Measurements from ENCODE around the gene ACIN1. TPM values are rescaled to one million over a fixed set of nuclear protein-coding genes. Genes with fewer than 3 reads are reported as not detected.
A peak's percentile ranks its signal among the peaks of the same experiment; 100 is the strongest.

Gene ACIN1
- total and polyA plus RNA-seq, 4 experiments from 2014 or later, result 1.2 to 327 (median 169) TPM

DNA sequence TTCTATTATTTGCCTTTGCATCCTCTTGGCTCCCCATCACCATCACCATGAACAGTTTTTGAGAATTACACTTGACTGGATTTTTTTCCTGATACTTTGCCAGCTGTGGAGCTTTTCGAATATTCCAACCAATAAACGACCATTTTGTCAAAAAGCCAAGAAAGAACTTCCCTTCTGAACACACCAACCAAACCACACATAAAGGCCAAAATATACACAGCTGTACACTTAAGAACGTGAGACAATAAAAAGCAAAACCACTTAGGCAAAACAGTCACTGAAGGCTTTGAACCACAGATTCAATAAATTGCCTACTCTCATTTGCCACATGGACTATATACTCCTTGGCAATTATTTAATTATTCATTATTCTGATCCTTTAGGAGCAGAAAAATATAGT lies 86.1 kb downstream of the ACIN1 start:
- Histone ChIP-seq H3K27me3 (ENCODE audit: insufficient read depth, low read length) (no peaks in the 10 kb centered on the region), H3K36me3 (ENCODE audit: insufficient read depth, low read length) (no peaks in the 10 kb centered on the region), H3K4me3 (ENCODE audit: low read length in 2 of 2) (no peak overlapping the region), H3K9me3 (ENCODE audit: control insufficient read depth in 1 of 2, low read length in 2 of 2) (no peaks in the 10 kb centered on the region), H3K4me1 (ENCODE audit: insufficient read depth, low read length) (peaks cover 37% of the 10 kb centered on the region), H3K27ac (ENCODE audit: low read depth, low read length) (no peak overlapping the region)
- ChIA-PET CTCF (ENCODE audit: partially characterized antibody) (interaction anchor here (1.0 to 4.0 kb wide), 5 partner anchors 13 to 60 kb away, joined by 3 to 47 read pairs (median 44); partner anchors contain the start of gene CDH24), POLR2A (ENCODE audit: partially characterized antibody) (interaction anchor here (3.2 to 3.5 kb wide), 4 partner anchors 15 to 87 kb away, joined by 20 to 42 read pairs (median 36); partner anchors contain the start of genes ACIN1, C14orf119 and PSMB5)
- H3K27ac Mint-ChIP-seq, result peak overlapping the region in 6 of 7 donors; percentile 26 to 92 (median 83)
- no peaks in the 10 kb centered on the region for H3K9me3 Mint-ChIP-seq
- H3K4me1 Mint-ChIP-seq, result peaks cover 17 to 57% (median 34%) of the 10 kb centered on the region in 4 donors
- no peak for DNase-seq
- H3K27me3 Mint-ChIP-seq, result no peaks in the 10 kb centered on the region
- intact Hi-C loops (cut with micrococcal nuclease), result no loop called here
- peaks cover 0 to 6% of the 10 kb centered on the region in 2 donors for H3K36me3 Mint-ChIP-seq
- H3K4me3 Mint-ChIP-seq, result peak overlapping the region in 7 of 8 donors; percentile 44 to 95 (median 70)

Other genes with a start within 250 kb of the ACIN1 start
- 10 to 100 TPM; 93.1 to 98.1 TPM for gene LRP10, start 223.4 kb downstream of the ACIN1 start, total RNA-seq
- 100 to 1,000 TPM in 1 of 2 donors, 10 to 100 TPM in 1; 92.0 to 118 TPM for gene LRP10, start 223.4 kb downstream of the ACIN1 start, polyA plus RNA-seq
- 1 to 10 TPM; 4.4 to 4.6 TPM for gene REM2, start 211.9 kb downstream of the ACIN1 start, total RNA-seq
- gene REM2, start 211.9 kb downstream of the ACIN1 start, polyA plus RNA-seq, result 1 to 10 TPM in 1 of 2 donors, under 1 TPM in 1; 0.55 to 1.5 TPM
- 100 to 1,000 TPM; 119 to 123 TPM for gene RBM23, start 176.0 kb downstream of the ACIN1 start, total RNA-seq
- gene RBM23, start 176.0 kb downstream of the ACIN1 start, polyA plus RNA-seq, result 10 to 100 TPM; 57.1 to 58.3 TPM
- 10 to 100 TPM; 25.8 to 30.5 TPM for gene PRMT5, start 165.8 kb downstream of the ACIN1 start, total RNA-seq
- 10 to 100 TPM; 50.6 to 65.1 TPM for gene PRMT5, start 165.8 kb downstream of the ACIN1 start, polyA plus RNA-seq
- 10 to 100 TPM; 32.6 to 35.7 TPM for gene HAUS4, start 138.0 kb downstream of the ACIN1 start, total RNA-seq
- gene HAUS4, start 138.0 kb downstream of the ACIN1 start, polyA plus RNA-seq, result 10 to 100 TPM; 29.1 to 31.3 TPM
- 1 to 10 TPM; 2.8 to 3.9 TPM for gene AJUBA, start 112.6 kb downstream of the ACIN1 start, total RNA-seq
- 1 to 10 TPM in 1 of 2 donors, under 1 TPM in 1; 0.30 to 1.3 TPM for gene AJUBA, start 112.6 kb downstream of the ACIN1 start, polyA plus RNA-seq
- gene C14orf93, start 85.0 kb downstream of the ACIN1 start, total RNA-seq, result 10 to 100 TPM; 13.2 to 13.3 TPM
- gene C14orf93, start 85.0 kb downstream of the ACIN1 start, polyA plus RNA-seq, result 1 to 10 TPM; 6.0 to 7.9 TPM
- gene PSMB5, start 60.2 kb downstream of the ACIN1 start, total RNA-seq, result 10 to 100 TPM; 31.4 to 33.6 TPM
- gene PSMB5, start 60.2 kb downstream of the ACIN1 start, polyA plus RNA-seq, result 10 to 100 TPM; 52.9 to 56.6 TPM
- not detected for gene PSMB11, start 52.9 kb downstream of the ACIN1 start, total RNA-seq
- gene PSMB11, start 52.9 kb downstream of the ACIN1 start, polyA plus RNA-seq, result not detected
- 1 to 10 TPM; 1.3 to 1.6 TPM for gene CDH24, start 37.6 kb downstream of the ACIN1 start, total RNA-seq
- gene CDH24, start 37.6 kb downstream of the ACIN1 start, polyA plus RNA-seq, result under 1 TPM; 0.15 to 0.53 TPM
- 10 to 100 TPM; 49.7 to 54.0 TPM for gene C14orf119, start 369 bp upstream of the ACIN1 start, total RNA-seq
- 100 to 1,000 TPM in 1 of 2 donors, 10 to 100 TPM in 1; 80.1 to 147 TPM for gene C14orf119, start 369 bp upstream of the ACIN1 start, polyA plus RNA-seq
- not detected for gene CIROP, start 9.9 kb upstream of the ACIN1 start, total RNA-seq
- not detected for gene CIROP, start 9.9 kb upstream of the ACIN1 start, polyA plus RNA-seq
- gene CEBPE, start 24.1 kb upstream of the ACIN1 start, total RNA-seq, result under 1 TPM; 0.69 to 0.84 TPM
- gene CEBPE, start 24.1 kb upstream of the ACIN1 start, polyA plus RNA-seq, result under 1 TPM; 0.16 to 0.35 TPM
- 1 to 10 TPM; 2.4 to 4.1 TPM for gene SLC7A8, start 88.5 kb upstream of the ACIN1 start, total RNA-seq
- gene SLC7A8, start 88.5 kb upstream of the ACIN1 start, polyA plus RNA-seq, result under 1 TPM; 0.56 to 0.62 TPM
- not detected for gene RNF212B, start 142.8 kb upstream of the ACIN1 start, total RNA-seq
- not detected for gene RNF212B, start 142.8 kb upstream of the ACIN1 start, polyA plus RNA-seq
- gene HOMEZ, start 191.0 kb upstream of the ACIN1 start, total RNA-seq, result 10 to 100 TPM; 21.0 to 21.7 TPM
- 1 to 10 TPM; 1.5 to 5.7 TPM for gene HOMEZ, start 191.0 kb upstream of the ACIN1 start, polyA plus RNA-seq
- 10 to 100 TPM; 82.3 to 87.3 TPM for gene PPP1R3E, start 207.7 kb upstream of the ACIN1 start, total RNA-seq
- 1 to 10 TPM; 1.3 to 2.9 TPM for gene PPP1R3E, start 207.7 kb upstream of the ACIN1 start, polyA plus RNA-seq
- gene BCL2L2, start 211.7 kb upstream of the ACIN1 start, total RNA-seq, result 1 to 10 TPM; 2.0 to 3.6 TPM
- gene BCL2L2, start 211.7 kb upstream of the ACIN1 start, polyA plus RNA-seq, result not detected
- gene PABPN1, start 226.3 kb upstream of the ACIN1 start, total RNA-seq, result 100 to 1,000 TPM; 194 to 196 TPM
- 100 to 1,000 TPM in 1 of 2 donors, 10 to 100 TPM in 1; 91.7 to 125 TPM for gene PABPN1, start 226.3 kb upstream of the ACIN1 start, polyA plus RNA-seq

Data from CD4-positive, alpha-beta memory T cell (primary cell).